Astrocyte (in vitro differentiated cells and primary cell): Measurements from ENCODE around the gene GRK5. TPM values are rescaled to one million over a fixed set of nuclear protein-coding genes. Genes with fewer than 3 reads are reported as not detected.

Experiments used
- DNase-seq: peaks from one replicate; pipeline ENCODE4 v3.0.0-alpha.2; 2010; ENCODE audit warnings: low read depth
- FAIRE-seq: peaks from 2 replicates; lab custom pipeline; 2011; peaks lifted over from hg19 to GRCh38; lab: Jason Lieb, UNC
- H2AFZ ChIP-seq: 2 replicates; pipeline ENCODE4 v1.6.0; 2012; ENCODE audit warnings: low read depth, low read length, inconsistent platforms
- H3K27ac ChIP-seq: 2 replicates; pipeline ENCODE4 v1.5.1; 2011; ENCODE audit warnings: low read depth, low read length, inconsistent platforms
- H3K27me3 ChIP-seq: 2 replicates; pipeline ENCODE4 v1.6.0; 2011; ENCODE audit warnings: low read length, inconsistent platforms; ENCODE audit not compliant: insufficient read depth
- H3K36me3 ChIP-seq: 2 replicates; pipeline ENCODE4 v1.5.1; 2011; ENCODE audit warnings: low read length, inconsistent platforms; ENCODE audit not compliant: insufficient read depth
- H3K4me1 ChIP-seq: 2 replicates; pipeline ENCODE4 v1.5.1; 2011; ENCODE audit warnings: low read length, inconsistent platforms; ENCODE audit not compliant: insufficient read depth
- H3K4me2 ChIP-seq: 2 replicates; pipeline ENCODE4 v1.6.0; 2012; ENCODE audit warnings: low read length, inconsistent platforms
- H3K4me3 ChIP-seq: 2 replicates; pipeline ENCODE4 v1.5.1; 2011; ENCODE audit warnings: low read depth, mild to moderate bottlenecking, low read length, inconsistent platforms; ENCODE audit not compliant: insufficient read depth
- H3K79me2 ChIP-seq: 2 replicates; pipeline ENCODE4 v1.6.0; 2012; ENCODE audit warnings: mild to moderate bottlenecking, low read length, inconsistent platforms; ENCODE audit not compliant: insufficient read depth
- H3K9ac ChIP-seq: 2 replicates; pipeline ENCODE4 v1.6.0; 2012; ENCODE audit warnings: mild to moderate bottlenecking, low read length, inconsistent platforms
- H3K9me3 ChIP-seq: 2 replicates; pipeline ENCODE4 v1.5.1; 2012; ENCODE audit warnings: low read depth, mild to moderate bottlenecking, low read length, inconsistent platforms; ENCODE audit not compliant: insufficient read depth
- H4K20me1 ChIP-seq: 2 replicates; pipeline ENCODE4 v1.6.0; 2012; ENCODE audit warnings: low read length, inconsistent platforms; ENCODE audit not compliant: insufficient read depth
- H3K27ac Mint-ChIP-seq: one replicate; pipeline ENCODE4 v1.8.0; 2021; ENCODE audit warnings: mild to moderate bottlenecking, mixed read lengths; ENCODE audit not compliant: unreplicated experiment
- H3K27me3 Mint-ChIP-seq: one replicate; pipeline ENCODE4 v1.8.0; 2021; ENCODE audit warnings: low read depth, mixed read lengths; ENCODE audit not compliant: unreplicated experiment
- H3K36me3 Mint-ChIP-seq: one replicate; pipeline ENCODE4 v1.8.0; 2021; ENCODE audit warnings: low read depth, mixed read lengths; ENCODE audit not compliant: unreplicated experiment
- H3K4me1 Mint-ChIP-seq: one replicate; pipeline ENCODE4 v1.8.0; 2021; ENCODE audit warnings: low read depth, mixed read lengths; ENCODE audit not compliant: unreplicated experiment
- H3K4me3 Mint-ChIP-seq: one replicate; pipeline ENCODE4 v1.8.0; 2021; ENCODE audit warnings: mild to moderate bottlenecking, moderate library complexity, mixed read lengths; ENCODE audit not compliant: unreplicated experiment
- H3K9me3 Mint-ChIP-seq: one replicate; pipeline ENCODE4 v1.8.0; 2021; ENCODE audit warnings: mild to moderate bottlenecking, mixed read lengths; ENCODE audit not compliant: unreplicated experiment
- EZH2 ChIP-seq: IDR thresholded peaks from 2 replicates; pipeline ENCODE4 v1.6.1; 2012; ENCODE audit warnings: mild to moderate bottlenecking, low read length, inconsistent platforms; ENCODE audit not compliant: insufficient read depth
- total RNA-seq: library from RNA; stranded (reverse); gene quantifications from 2 replicates; pipeline ENCODE4 v1.2.1, GENCODE V29; 2021
- TF ChIP-seq, protein P1 (sequence below): IDR thresholded peaks from 2 replicates; pipeline ENCODE4 v1.5.1; 2011; ENCODE audit warnings: low read depth, mild to moderate bottlenecking, inconsistent platforms, low read length, moderate library complexity; ENCODE audit not compliant: insufficient read depth

Gene GRK5
- total RNA-seq, 1 donor from 2014 or later, result 8.5 TPM

DNA sequence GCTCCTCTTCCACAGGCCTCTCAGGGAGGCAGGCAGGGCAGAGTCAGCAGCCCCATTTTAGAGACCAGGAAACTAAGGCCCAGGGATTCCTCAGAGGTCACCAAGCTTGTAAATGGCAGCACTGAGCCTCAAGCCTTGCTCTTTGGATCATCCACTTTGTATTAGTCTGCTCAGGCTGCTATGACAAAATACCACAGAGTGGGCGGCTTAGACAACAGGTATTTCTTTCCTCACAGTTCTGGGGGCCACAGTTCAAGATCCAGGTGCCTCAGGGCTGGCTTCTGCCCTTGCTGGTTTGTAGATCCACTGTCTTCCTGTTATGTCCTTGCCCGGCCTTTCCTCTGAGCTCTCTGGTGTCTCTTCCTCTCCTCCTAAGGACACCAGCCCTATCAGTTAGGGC is 151.2 kb downstream of the GRK5 start:
- Histone ChIP-seq H3K36me3 (no peaks in the 10 kb centered on the region), H2AFZ (no peak overlapping the region), H3K9ac (no peak overlapping the region), H4K20me1 (peaks cover 16% of the 10 kb centered on the region), H3K79me2 (no peaks in the 10 kb centered on the region), H3K4me3 (no peak overlapping the region), H3K4me1 (no peaks in the 10 kb centered on the region), H3K4me2 (no peak overlapping the region), H3K9me3 (no peaks in the 10 kb centered on the region), H3K27ac (no peak overlapping the region), H3K27me3 (no peaks in the 10 kb centered on the region)
- H3K27ac Mint-ChIP-seq, result no peak overlapping the region
- peaks cover 5% of the 10 kb centered on the region for H3K36me3 Mint-ChIP-seq
- peaks cover 7% of the 10 kb centered on the region for H3K9me3 Mint-ChIP-seq
- peaks cover 4% of the 10 kb centered on the region for H3K27me3 Mint-ChIP-seq
- no peak overlapping the region for H3K4me3 Mint-ChIP-seq
- TF ChIP-seq, protein P1, sequence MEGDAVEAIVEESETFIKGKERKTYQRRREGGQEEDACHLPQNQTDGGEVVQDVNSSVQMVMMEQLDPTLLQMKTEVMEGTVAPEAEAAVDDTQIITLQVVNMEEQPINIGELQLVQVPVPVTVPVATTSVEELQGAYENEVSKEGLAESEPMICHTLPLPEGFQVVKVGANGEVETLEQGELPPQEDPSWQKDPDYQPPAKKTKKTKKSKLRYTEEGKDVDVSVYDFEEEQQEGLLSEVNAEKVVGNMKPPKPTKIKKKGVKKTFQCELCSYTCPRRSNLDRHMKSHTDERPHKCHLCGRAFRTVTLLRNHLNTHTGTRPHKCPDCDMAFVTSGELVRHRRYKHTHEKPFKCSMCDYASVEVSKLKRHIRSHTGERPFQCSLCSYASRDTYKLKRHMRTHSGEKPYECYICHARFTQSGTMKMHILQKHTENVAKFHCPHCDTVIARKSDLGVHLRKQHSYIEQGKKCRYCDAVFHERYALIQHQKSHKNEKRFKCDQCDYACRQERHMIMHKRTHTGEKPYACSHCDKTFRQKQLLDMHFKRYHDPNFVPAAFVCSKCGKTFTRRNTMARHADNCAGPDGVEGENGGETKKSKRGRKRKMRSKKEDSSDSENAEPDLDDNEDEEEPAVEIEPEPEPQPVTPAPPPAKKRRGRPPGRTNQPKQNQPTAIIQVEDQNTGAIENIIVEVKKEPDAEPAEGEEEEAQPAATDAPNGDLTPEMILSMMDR, result no peak
- no peak for TF ChIP-seq EZH2
- FAIRE-seq (no peak), DNase-seq (no peak)
- H3K4me1 Mint-ChIP-seq, result no peaks in the 10 kb centered on the region

DNA sequence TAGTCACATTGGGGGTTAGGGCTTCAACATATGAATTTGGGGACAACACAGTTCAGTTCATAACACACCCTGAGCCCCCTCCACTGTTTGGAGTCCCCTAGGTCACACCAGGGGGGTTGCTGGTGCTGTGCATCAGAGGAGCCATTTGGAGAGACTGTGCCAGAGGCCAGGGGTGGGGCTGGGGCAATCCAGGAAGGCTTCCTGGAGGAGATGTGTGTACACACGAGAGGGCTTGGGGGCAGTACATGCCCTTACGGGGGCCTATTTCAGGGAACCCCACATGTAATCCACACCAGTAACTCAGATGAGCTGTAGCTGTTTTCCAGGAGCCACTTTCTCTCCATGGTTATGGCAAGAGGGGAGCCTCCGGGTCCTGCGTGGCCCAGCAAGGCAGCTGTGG is 151.7 kb downstream of the GRK5 start:
- H3K4me3 ChIP-seq, result no peak overlapping the region
- no peak overlapping the region for H2AFZ ChIP-seq
- DNase-seq (no peak), FAIRE-seq (no peak)
- H3K27me3 ChIP-seq, result no peaks in the 10 kb centered on the region
- no peak overlapping the region for H3K4me2 ChIP-seq
- H3K27ac ChIP-seq, result no peak overlapping the region
- Mint-ChIP-seq H3K27ac (no peak overlapping the region), H3K4me1 (no peaks in the 10 kb centered on the region), H3K9me3 (peaks cover 7% of the 10 kb centered on the region), H3K27me3 (peaks cover 4% of the 10 kb centered on the region), H3K4me3 (no peak overlapping the region), H3K36me3 (peaks cover 5% of the 10 kb centered on the region)
- peaks cover 16% of the 10 kb centered on the region for H4K20me1 ChIP-seq
- TF ChIP-seq EZH2, result no peak
- TF ChIP-seq, protein P1, result no peak
- no peaks in the 10 kb centered on the region for H3K79me2 ChIP-seq
- H3K9ac ChIP-seq, result no peak overlapping the region
- no peaks in the 10 kb centered on the region for H3K36me3 ChIP-seq
- no peaks in the 10 kb centered on the region for H3K4me1 ChIP-seq
- H3K9me3 ChIP-seq, result no peaks in the 10 kb centered on the region

DNA sequence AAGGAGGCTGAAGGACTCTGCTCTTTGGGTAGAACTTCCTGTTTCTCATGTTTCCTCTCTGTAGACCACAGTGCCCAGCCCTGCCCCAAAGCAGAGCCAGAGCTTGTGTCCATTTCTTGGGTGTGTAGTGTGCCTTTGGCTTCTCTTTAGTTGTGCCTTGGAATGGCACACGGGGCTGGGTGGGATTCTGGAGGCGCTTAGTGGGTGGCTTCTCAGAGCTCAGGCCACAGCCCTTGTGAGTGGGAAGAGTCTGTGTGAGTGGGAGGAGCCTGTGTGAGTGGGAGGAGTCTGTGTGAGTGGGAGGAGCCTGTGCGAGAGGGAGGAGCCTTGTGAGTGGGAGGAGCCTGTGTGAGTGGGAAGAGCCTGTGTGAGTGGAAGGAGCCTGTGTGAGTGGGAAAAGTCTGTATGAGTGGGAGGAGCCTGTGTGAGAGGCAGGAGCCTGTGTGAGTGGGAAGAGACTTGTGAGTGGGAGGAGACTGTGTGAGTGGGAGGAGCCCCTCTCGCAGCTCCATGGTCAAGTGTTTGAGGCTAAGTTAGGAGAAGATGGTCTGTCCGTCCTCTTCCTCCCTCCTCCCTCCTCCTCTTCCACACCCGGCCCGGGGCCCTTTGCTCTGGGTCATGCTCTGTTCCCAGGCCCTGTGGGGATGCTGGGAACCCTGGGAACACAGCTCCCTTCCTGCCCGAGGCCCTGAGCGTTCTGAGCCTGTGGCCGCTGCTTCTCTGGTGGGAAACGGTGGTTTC is 153.0 kb downstream of the GRK5 start:
- no peak overlapping the region for H3K9ac ChIP-seq
- no peaks in the 10 kb centered on the region for H3K4me1 Mint-ChIP-seq
- no peak overlapping the region for H2AFZ ChIP-seq
- no peak for FAIRE-seq
- H3K4me1 ChIP-seq, result peaks cover 6% of the 10 kb centered on the region
- H3K27ac ChIP-seq, result no peak overlapping the region
- peaks cover 7% of the 10 kb centered on the region for H3K9me3 Mint-ChIP-seq
- peaks cover 5% of the 10 kb centered on the region for H3K36me3 Mint-ChIP-seq
- no peaks in the 10 kb centered on the region for H3K36me3 ChIP-seq
- H3K27ac Mint-ChIP-seq, result no peak overlapping the region
- no peaks in the 10 kb centered on the region for H3K9me3 ChIP-seq
- TF ChIP-seq EZH2, result no peak
- TF ChIP-seq, protein P1, result no peak
- H3K27me3 ChIP-seq, result no peaks in the 10 kb centered on the region
- H3K27me3 Mint-ChIP-seq, result peaks cover 4% of the 10 kb centered on the region
- H3K4me2 ChIP-seq, result no peak overlapping the region
- H3K79me2 ChIP-seq, result no peaks in the 10 kb centered on the region
- no peak overlapping the region for H3K4me3 Mint-ChIP-seq
- H4K20me1 ChIP-seq, result peaks cover 27% of the 10 kb centered on the region
- DNase-seq, result no peak
- no peak overlapping the region for H3K4me3 ChIP-seq
